ENCODE data around the gene TNFRSF21. TPM values are rescaled to one million over a fixed set of nuclear protein-coding genes. Genes with fewer than 3 reads are reported as not detected.

Gene TNFRSF21
- total and polyA plus RNA-seq, 10 of the 15 experiments (the other 5 are each of a cell fraction or from before 2014, with no cell fraction given), result 0.09 to 1.0 (median 0.27) TPM

- TF ChIP-seq, protein P1, sequence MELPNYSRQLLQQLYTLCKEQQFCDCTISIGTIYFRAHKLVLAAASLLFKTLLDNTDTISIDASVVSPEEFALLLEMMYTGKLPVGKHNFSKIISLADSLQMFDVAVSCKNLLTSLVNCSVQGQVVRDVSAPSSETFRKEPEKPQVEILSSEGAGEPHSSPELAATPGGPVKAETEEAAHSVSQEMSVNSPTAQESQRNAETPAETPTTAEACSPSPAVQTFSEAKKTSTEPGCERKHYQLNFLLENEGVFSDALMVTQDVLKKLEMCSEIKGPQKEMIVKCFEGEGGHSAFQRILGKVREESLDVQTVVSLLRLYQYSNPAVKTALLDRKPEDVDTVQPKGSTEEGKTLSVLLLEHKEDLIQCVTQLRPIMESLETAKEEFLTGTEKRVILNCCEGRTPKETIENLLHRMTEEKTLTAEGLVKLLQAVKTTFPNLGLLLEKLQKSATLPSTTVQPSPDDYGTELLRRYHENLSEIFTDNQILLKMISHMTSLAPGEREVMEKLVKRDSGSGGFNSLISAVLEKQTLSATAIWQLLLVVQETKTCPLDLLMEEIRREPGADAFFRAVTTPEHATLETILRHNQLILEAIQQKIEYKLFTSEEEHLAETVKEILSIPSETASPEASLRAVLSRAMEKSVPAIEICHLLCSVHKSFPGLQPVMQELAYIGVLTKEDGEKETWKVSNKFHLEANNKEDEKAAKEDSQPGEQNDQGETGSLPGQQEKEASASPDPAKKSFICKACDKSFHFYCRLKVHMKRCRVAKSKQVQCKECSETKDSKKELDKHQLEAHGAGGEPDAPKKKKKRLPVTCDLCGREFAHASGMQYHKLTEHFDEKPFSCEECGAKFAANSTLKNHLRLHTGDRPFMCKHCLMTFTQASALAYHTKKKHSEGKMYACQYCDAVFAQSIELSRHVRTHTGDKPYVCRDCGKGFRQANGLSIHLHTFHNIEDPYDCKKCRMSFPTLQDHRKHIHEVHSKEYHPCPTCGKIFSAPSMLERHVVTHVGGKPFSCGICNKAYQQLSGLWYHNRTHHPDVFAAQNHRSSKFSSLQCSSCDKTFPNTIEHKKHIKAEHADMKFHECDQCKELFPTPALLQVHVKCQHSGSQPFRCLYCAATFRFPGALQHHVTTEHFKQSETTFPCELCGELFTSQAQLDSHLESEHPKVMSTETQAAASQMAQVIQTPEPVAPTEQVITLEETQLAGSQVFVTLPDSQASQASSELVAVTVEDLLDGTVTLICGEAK (IDR thresholded peaks at IDR 0.05; ENCODE audit: borderline replicate concordance), result no peak
- TF ChIP-seq CREB1 (IDR thresholded peaks at IDR 0.05; ENCODE audit: low read depth) (no peak), KAT2A (conservative IDR thresholded peaks at IDR 0.05; ENCODE audit: control insufficient read depth, low read depth, low read length) (no peak), TARDBP (IDR thresholded peaks at IDR 0.05; ENCODE audit: borderline replicate concordance) (no peak), BCL11A (IDR thresholded peaks at IDR 0.05; ENCODE audit: low read depth, low read length) (no peak), IKZF1 (conservative IDR thresholded peaks at IDR 0.05) (no peak)
- TF ChIP-seq, protein P2, sequence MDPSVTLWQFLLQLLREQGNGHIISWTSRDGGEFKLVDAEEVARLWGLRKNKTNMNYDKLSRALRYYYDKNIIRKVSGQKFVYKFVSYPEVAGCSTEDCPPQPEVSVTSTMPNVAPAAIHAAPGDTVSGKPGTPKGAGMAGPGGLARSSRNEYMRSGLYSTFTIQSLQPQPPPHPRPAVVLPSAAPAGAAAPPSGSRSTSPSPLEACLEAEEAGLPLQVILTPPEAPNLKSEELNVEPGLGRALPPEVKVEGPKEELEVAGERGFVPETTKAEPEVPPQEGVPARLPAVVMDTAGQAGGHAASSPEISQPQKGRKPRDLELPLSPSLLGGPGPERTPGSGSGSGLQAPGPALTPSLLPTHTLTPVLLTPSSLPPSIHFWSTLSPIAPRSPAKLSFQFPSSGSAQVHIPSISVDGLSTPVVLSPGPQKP (IDR thresholded peaks at IDR 0.05; ENCODE audit: low read depth, low read length), result no peak
- TF ChIP-seq, protein P3, sequence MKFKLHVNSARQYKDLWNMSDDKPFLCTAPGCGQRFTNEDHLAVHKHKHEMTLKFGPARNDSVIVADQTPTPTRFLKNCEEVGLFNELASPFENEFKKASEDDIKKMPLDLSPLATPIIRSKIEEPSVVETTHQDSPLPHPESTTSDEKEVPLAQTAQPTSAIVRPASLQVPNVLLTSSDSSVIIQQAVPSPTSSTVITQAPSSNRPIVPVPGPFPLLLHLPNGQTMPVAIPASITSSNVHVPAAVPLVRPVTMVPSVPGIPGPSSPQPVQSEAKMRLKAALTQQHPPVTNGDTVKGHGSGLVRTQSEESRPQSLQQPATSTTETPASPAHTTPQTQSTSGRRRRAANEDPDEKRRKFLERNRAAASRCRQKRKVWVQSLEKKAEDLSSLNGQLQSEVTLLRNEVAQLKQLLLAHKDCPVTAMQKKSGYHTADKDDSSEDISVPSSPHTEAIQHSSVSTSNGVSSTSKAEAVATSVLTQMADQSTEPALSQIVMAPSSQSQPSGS (IDR thresholded peaks at IDR 0.05; ENCODE audit: low read length), result no peak
Measured at GRCh38 chr6:47351621-47352020, 41.9 kb upstream of the TNFRSF21 start (continued).
